NB4 (cell line): ENCODE results near the gene DPYD.
A peak's percentile ranks its signal among the peaks of the same experiment; 100 is the strongest.

ENCODE experiments used
- DNase-seq: peaks from one replicate; pipeline ENCODE4 v3.0.0; 2010; ENCODE audit warnings: low read depth
- H3K4me3 ChIP-seq: one replicate; pipeline ENCODE4 v1.5.1; 2011; ENCODE audit warnings: mild to moderate bottlenecking, low read depth, low read length, moderate library complexity
- CTCF ChIP-seq: IDR thresholded peaks from one replicate; pipeline ENCODE4 v1.5.1; 2012; ENCODE audit warnings: low read depth, low read length
- MAX ChIP-seq: IDR thresholded peaks from 2 replicates; pipeline ENCODE4 v1.6.1; 2011; ENCODE audit warnings: low read depth, low read length
- MYC ChIP-seq: IDR thresholded peaks from 2 replicates; pipeline ENCODE4 v1.6.1; 2011; ENCODE audit warnings: low read depth, low read length
- POLR2A ChIP-seq: IDR thresholded peaks from 2 replicates; pipeline ENCODE4 v1.6.1; 2011; ENCODE audit warnings: mild to moderate bottlenecking; ENCODE audit not compliant: insufficient read length; ENCODE audit errors: extremely low read depth

The DPYD gene

GRCh38 chr1:97938285-97938642 is 17.4 kb upstream of the DPYD start:
- peak; percentile 80 for DNase-seq
- TF ChIP-seq POLR2A (no peak), MAX (no peak), MYC (no peak), CTCF (no peak)
- H3K4me3 ChIP-seq = no peak overlapping the region

GRCh38 chr1:97936976-97937375 is 16.1 kb upstream of the DPYD start:
- no peak for TF ChIP-seq MYC
- no peak for TF ChIP-seq CTCF
- TF ChIP-seq POLR2A = no peak
- TF ChIP-seq MAX = no peak
- DNase-seq = no peak
- H3K4me3 ChIP-seq = no peak overlapping the region

- TF ChIP-seq POLR2A (no peak), CTCF (no peak), MAX (no peak), MYC (no peak)
- no peak for DNase-seq
- H3K4me3 ChIP-seq = no peak overlapping the region
Observed at GRCh38 chr1:97934491-97934890, 13.7 kb upstream of the DPYD start.

GRCh38 chr1:97929874-97930851 is 9.3 kb upstream of the DPYD start:
- no peak overlapping the region for H3K4me3 ChIP-seq
- no peak for DNase-seq

GRCh38 chr1:97926017-97926708 is 5.3 kb upstream of the DPYD start:
- TF ChIP-seq MYC (no peak), MAX (no peak), CTCF (no peak), POLR2A (no peak)
- H3K4me3 ChIP-seq = no peak overlapping the region
- no peak for DNase-seq

More at GRCh38 chr1:97929874-97930851, 9.3 kb upstream of the DPYD start:
- TF ChIP-seq CTCF (no peak), MAX (no peak), POLR2A (no peak), MYC (no peak)
